T-helper 2 cell (primary cell): ENCODE measurements around the gene ARAP3.

Source experiments
- DNase-seq, 5 experiments: peaks; one replicate each; pipeline versions ENCODE4 v3.0.0 to v3.0.0-alpha.2; 2012 to 2022

ARAP3 gene

DNA sequence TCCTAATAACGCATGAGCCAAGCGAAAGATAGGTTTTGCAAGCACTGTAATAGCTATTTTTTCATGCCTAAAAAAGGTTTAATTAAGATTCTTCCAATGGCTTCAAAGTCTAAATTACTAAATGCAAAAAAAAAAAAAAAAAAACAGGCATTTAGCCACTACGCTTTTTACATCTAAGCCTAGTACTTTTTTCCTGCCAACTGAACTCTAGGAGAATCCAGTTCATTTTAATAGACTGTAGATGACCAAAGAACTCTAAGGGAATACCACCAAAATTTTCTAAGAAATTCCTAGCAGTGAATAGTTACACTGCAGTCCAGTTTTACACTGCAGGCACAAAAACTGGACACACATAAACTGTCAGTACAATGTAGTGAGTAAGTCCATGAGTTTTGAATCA is 73.0 kb downstream of the ARAP3 start:
- no peak for DNase-seq

DNA sequence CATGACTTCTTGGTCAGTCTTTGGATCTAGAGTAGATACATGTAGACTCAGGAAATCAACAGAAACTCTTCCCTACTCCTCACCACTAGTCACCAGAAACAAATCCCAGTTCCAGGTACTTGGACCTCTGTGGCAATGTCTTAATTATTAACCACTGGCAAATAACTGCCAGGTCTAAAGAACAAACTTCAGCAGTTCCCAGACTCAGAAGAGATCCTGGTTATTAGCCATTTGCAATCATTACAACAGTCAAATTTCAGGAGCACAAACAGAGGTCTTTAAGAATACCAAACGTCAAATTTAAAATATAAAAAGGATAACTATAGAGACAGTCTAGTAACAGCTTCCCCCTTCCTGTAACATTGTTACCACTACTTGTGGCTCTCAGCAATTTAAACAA is 73.5 kb downstream of the ARAP3 start:
- no peak for DNase-seq

DNA sequence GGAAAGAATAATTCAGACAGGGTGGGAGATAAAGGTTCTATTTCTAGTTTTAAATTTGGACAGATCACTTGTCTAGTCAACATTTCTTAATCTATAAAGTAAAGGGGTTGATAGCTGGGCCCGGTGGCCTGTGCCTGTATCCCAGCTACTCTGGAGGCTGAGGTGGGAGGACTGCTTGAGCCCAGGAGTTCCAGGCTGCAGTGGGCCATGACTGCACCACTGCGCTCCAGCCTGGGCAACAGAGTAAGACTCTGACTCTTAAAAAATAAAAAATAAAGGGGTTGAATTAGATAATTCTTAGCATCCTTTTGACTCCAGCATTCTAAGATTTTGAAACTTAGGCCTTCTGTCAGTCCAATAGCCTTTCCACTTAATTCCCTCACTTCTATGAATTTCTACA is 74.0 kb downstream of the ARAP3 start:
- no peak for DNase-seq

GRCh38 chr5:141605523-141606277 is 76.3 kb downstream of the ARAP3 start:
- DNase-seq = peak in 4 of 5 experiments; percentile 35 to 98 (median 76)

DNA sequence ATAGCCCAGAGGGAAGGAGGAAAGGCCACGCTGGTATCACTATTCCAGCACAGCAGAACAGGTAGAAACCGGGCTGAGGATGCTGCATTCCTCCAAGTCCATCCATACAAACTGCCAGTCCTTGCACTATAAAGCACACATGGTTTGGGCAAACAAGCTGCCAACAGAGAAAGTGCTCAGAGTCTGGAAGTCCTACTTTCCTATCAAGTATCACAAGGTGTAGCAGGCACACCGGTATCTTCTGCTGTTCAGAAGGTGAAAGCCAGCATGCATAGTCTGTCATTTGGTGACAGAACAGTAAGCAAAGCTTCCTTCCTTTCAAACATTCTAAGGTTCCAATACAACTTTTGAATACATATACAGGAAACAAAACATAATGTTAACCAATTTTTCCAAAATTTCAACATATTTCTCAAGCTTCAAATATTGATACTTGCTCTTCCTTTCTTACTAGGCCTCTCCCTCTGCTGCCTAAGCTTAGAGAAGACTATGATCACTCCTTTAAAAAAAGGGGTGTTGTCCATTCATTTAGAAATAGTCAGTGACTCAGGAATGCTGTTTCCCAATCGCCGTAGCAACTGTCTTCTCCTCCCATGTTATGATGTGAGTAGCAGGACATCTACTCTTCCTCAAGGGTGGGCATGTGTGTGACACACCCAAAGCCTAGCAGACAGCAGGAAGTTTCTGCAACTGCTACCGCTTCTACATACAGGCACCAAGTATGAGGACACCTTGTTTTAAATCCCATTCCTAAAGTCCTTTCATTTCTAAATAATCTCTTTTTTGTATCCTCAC is 77.9 kb downstream of the ARAP3 start:
- DNase-seq = peak in 1 of 5 experiments; percentile 35
